Measurements from ENCODE around the gene MFSD2B. TPM values are rescaled to one million over a fixed set of nuclear protein-coding genes. Genes with fewer than 3 reads are reported as not detected.

The MFSD2B gene
- total and polyA plus RNA-seq, 7 experiments from 2014 or later = 0.22 to 0.76 TPM; not detected in 5

DNA sequence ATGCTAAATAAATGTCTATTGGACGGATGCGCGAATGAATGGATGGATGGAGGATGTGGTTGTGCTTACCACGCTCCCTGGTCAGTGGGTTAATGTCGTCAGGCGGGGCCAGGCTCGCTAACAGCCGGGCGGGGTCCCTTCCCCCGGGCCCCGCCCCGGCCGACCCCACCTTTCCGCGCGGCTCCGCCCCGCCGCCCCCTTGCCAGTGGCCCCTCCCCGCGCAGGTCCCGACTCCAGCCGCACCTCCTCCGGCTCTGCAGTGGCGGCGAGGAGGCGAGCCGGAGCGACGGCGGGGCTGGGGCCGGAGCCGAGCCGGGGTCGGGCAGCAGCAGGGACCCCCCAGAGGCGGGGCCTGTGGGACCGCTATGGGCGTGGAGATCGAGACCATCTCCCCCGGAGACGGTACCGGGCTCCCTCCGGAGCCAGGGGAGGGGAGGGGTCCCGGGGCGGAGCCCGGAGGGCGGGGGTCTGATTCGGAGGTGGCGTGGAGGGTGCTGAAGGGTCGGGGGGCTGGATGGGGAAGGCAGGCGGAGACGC lies 39.7 kb downstream of the MFSD2B start, which contains the start of gene FKBP1B:
Gene FKBP1B, plus strand, starts transcription at position 257 of the 537 bp plus-strand sequence. Its CDS starts 109 bp downstream, at position 366.
- ChIA-PET CTCF (no interaction called here), POLR2A (interaction anchor here (1.2 to 1.7 kb wide), 3 partner anchors 26 to 124 kb away, joined by 4 to 6 read pairs (median 5); partner anchors contain the start of genes ATAD2B and SF3B6)
- Mint-ChIP-seq H3K4me1 (peaks cover 17 to 38% (median 30%) of the 10 kb centered on the region in 7 donors), H3K4me3 (peak within 1 kb of the TSS in 5 of 10 donors; percentile 85 to 94 (median 89)), H3K27me3 (peaks cover 11 to 22% (median 18%) of the 10 kb centered on the region in 5 donors), H3K36me3 (peaks cover 0 to 5% (median 0%) of the 10 kb centered on the region in 5 donors), H3K27ac (peak within 1 kb of the TSS in 2 of 9 donors; percentile 50 to 52), H3K9me3 (peaks cover 0 to 2% (median 0%) of the 10 kb centered on the region in 11 donors)
- Histone ChIP-seq H3K27me3 (ENCODE audit: control insufficient read depth in 2 of 2, insufficient read depth in 2 of 2, low read length in 2 of 2) (peaks cover 0 to 8% of the 10 kb centered on the region in 2 donors), H3K4me3 (ENCODE audit: low read length) (peak within 1 kb of the TSS; percentile 47), H3K4me1 (ENCODE audit: control insufficient read depth in 2 of 2, insufficient read depth in 2 of 2, low read length in 2 of 2) (peaks cover 0 to 4% of the 10 kb centered on the region in 2 donors), H3K27ac (ENCODE audit: low read depth, low read length) (no peak within 1 kb of the TSS), H3K36me3 (ENCODE audit: control insufficient read depth in 2 of 3, insufficient read depth in 3 of 3, low read length in 3 of 3) (peaks cover 0 to 3% (median 0%) of the 10 kb centered on the region in 3 experiments), H3K9me3 (ENCODE audit: control insufficient read depth in 2 of 3, low read length in 3 of 3) (no peaks in the 10 kb centered on the region)
- DNase-seq (peak in 4 of 9 donors; percentile 1 to 72 (median 22)), ATAC-seq (no peak)
- intact Hi-C loops (cut with micrococcal nuclease) = loop anchor here in 1 of 2 donors (5.0 kb wide), 1 partner anchor 73 kb away; the partner anchor contains the start of genes FAM228B and PFN4

DNA sequence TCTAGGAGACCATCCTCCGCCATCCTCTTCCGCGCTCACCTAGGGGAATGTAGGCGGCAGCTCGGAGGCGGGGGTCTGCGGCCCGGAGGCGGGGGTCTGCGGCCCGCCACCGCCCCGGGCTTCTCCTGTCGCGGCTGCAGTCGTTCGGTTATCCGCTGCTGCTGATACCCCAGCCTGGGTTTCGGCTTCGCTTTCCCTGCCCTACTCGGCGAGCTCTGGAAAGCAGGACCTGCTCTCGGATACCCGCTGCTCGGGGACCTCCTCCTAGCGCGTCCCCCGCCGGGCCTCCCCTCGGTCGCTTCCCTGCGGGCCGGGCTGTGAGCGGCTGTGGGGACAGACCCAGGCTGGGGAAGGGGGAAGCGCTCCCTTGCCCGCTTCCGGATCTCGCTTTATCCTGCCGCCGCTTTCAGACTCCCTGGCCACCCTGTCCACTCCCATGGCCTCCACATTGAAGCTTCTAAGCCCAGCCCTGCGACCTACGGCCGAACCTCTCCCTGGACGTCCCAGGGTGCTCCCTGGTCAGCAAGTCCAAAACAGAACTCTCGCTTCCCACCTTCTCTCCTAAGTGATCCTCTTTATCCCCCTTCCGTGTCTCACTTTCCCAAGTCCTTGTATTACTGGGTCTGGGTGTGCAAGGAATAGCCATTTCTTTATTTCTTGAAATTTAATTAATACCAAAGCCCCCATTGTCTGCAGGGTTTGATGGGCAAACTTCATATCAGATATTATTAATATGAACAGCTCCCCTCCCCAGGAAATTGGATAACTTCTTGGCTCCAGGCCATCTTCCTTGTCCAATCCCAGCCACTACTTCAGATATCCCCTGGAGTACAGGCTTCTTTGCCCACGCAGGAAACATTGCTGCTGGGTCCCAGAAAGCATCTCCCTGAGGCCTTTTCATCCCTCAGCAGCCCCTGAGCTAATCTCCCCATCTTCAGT lies 40.4 kb downstream of the MFSD2B start:
- Mint-ChIP-seq H3K36me3 (peaks cover 0 to 3% (median 0%) of the 10 kb centered on the region in 5 donors), H3K9me3 (peaks cover 0 to 2% (median 0%) of the 10 kb centered on the region in 11 donors), H3K27me3 (peaks cover 12 to 24% (median 18%) of the 10 kb centered on the region in 5 donors), H3K4me1 (peaks cover 10 to 31% (median 24%) of the 10 kb centered on the region in 7 donors), H3K4me3 (peak overlapping the region in 3 of 10 donors; percentile 56 to 79 (median 64)), H3K27ac (no peak overlapping the region)
- no peak for ATAC-seq
- ChIA-PET POLR2A (interaction anchor here (1.3 to 1.7 kb wide), 4 partner anchors 15 to 125 kb away, joined by 4 to 5 read pairs (median 4); partner anchors contain the start of genes ATAD2B and SF3B6), CTCF (interaction anchor here (0.6 kb wide), 1 partner anchor 107 kb away, joined by 3 read pairs; no protein-coding TSS in a partner anchor)
- Histone ChIP-seq H3K36me3 (ENCODE audit: control insufficient read depth in 2 of 3, insufficient read depth in 3 of 3, low read length in 3 of 3) (peaks cover 0 to 3% (median 0%) of the 10 kb centered on the region in 3 experiments), H3K4me3 (ENCODE audit: low read length) (peak overlapping the region; percentile 47), H3K27ac (ENCODE audit: low read depth, low read length) (no peak overlapping the region), H3K9me3 (ENCODE audit: control insufficient read depth in 2 of 3, low read length in 3 of 3) (no peaks in the 10 kb centered on the region), H3K27me3 (ENCODE audit: control insufficient read depth in 2 of 2, insufficient read depth in 2 of 2, low read length in 2 of 2) (peaks cover 0 to 8% of the 10 kb centered on the region in 2 donors), H3K4me1 (ENCODE audit: control insufficient read depth in 2 of 2, insufficient read depth in 2 of 2, low read length in 2 of 2) (peaks cover 0 to 4% of the 10 kb centered on the region in 2 donors)
- intact Hi-C loops (cut with micrococcal nuclease) = no loop called here
- peak in 3 of 9 donors; percentile 7 to 31 (median 13) for DNase-seq

DNA sequence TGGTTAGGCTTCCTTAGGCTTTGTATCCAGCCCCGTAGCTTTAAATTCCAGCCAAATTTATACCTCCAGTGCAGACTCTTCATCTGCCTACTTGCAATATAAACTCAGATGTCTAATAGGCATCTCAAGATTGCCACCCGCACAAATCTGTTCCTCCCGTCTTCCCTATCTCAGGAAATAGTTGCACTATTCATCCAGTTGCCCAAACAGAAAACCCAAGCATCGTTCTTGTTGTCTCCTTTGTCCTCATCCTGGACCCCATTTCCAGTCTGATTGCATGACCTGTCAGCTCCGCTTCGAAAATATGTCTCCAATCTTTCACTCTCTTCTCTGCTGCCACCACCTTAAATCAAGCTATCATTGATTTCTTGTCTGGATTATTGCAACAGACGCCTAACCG lies 41.9 kb downstream of the MFSD2B start:
- POLR2A ChIA-PET = interaction anchor here (0.7 to 1.6 kb wide), 3 partner anchors 10 to 125 kb away, joined by 4 to 5 read pairs (median 4); partner anchors contain the start of genes ATAD2B and SF3B6
- no peak overlapping the region for H3K4me3 Mint-ChIP-seq

DNA sequence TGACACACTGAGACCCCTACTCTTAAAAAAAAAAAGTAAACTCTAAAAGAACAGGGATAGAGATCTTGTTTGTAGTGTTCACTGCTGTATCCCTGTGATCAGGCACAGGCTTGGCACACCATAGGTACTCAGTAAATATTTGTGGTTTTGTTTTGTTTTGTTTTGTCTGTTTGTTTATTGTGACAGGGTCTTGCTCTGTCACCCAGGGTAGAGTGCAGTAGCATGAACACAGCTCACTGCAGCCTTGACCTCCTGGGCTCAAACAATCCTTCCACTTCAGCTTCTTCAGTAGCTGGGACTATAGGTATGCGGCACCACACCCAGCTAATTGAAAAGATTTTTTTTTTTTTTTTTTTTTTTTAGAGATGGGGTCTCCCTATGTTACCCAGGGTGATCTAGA lies 43.1 kb downstream of the MFSD2B start:
- no peak overlapping the region for H3K27ac Mint-ChIP-seq
- no peaks in the 10 kb centered on the region for H3K36me3 Mint-ChIP-seq
- H3K36me3 ChIP-seq (ENCODE audit: control insufficient read depth in 2 of 3, insufficient read depth in 3 of 3, low read length in 3 of 3) = no peaks in the 10 kb centered on the region
- peaks cover 0 to 8% of the 10 kb centered on the region in 2 donors for H3K27me3 ChIP-seq (ENCODE audit: control insufficient read depth in 2 of 2, insufficient read depth in 2 of 2, low read length in 2 of 2)
- intact Hi-C loops (cut with micrococcal nuclease) = no loop called here
- H3K9me3 ChIP-seq (ENCODE audit: control insufficient read depth in 2 of 3, low read length in 3 of 3) = no peaks in the 10 kb centered on the region
- H3K4me1 Mint-ChIP-seq = peaks cover 0 to 11% (median 5%) of the 10 kb centered on the region in 7 donors
- no peaks in the 10 kb centered on the region for H3K4me1 ChIP-seq (ENCODE audit: control insufficient read depth in 2 of 2, insufficient read depth in 2 of 2, low read length in 2 of 2)
- peaks cover 9 to 21% (median 18%) of the 10 kb centered on the region in 5 donors for H3K27me3 Mint-ChIP-seq
- POLR2A ChIA-PET = interaction anchor here (0.5 to 1.6 kb wide), 3 partner anchors 14 to 498 kb away, joined by 3 to 4 read pairs (median 4); partner anchors contain the start of gene SF3B6
- ATAC-seq (no peak), DNase-seq (no peak)
- CTCF ChIA-PET = interaction anchor here (0.6 to 0.7 kb wide), 4 partner anchors 11 to 740 kb away, joined by 3 to 4 read pairs (median 3); partner anchors contain the start of genes ATAD2B, CENPO and PTRHD1
- H3K9me3 Mint-ChIP-seq = peaks cover 0 to 3% (median 0%) of the 10 kb centered on the region in 11 donors
- no peak overlapping the region for H3K4me3 Mint-ChIP-seq
- H3K27ac ChIP-seq (ENCODE audit: low read depth, low read length) = no peak overlapping the region
- H3K4me3 ChIP-seq (ENCODE audit: low read length) = no peak overlapping the region

More for the DNA sequence above, 41.9 kb downstream of the MFSD2B start:
- CTCF ChIA-PET = interaction anchor here (0.5 kb wide), 1 partner anchor 33 kb away, joined by 3 read pairs; the partner anchor contains the start of gene TP53I3
- peaks cover 0 to 2% (median 0%) of the 10 kb centered on the region in 5 donors for H3K36me3 Mint-ChIP-seq
- peaks cover 0 to 3% (median 0%) of the 10 kb centered on the region in 11 donors for H3K9me3 Mint-ChIP-seq
- Histone ChIP-seq H3K4me1 (ENCODE audit: control insufficient read depth in 2 of 2, insufficient read depth in 2 of 2, low read length in 2 of 2) (no peaks in the 10 kb centered on the region), H3K27ac (ENCODE audit: low read depth, low read length) (no peak overlapping the region), H3K9me3 (ENCODE audit: control insufficient read depth in 2 of 3, low read length in 3 of 3) (no peaks in the 10 kb centered on the region), H3K36me3 (ENCODE audit: control insufficient read depth in 2 of 3, insufficient read depth in 3 of 3, low read length in 3 of 3) (peaks cover 0 to 3% (median 0%) of the 10 kb centered on the region in 3 experiments), H3K4me3 (ENCODE audit: low read length) (no peak overlapping the region), H3K27me3 (ENCODE audit: control insufficient read depth in 2 of 2, insufficient read depth in 2 of 2, low read length in 2 of 2) (peaks cover 0 to 8% of the 10 kb centered on the region in 2 donors)
- DNase-seq (no peak), ATAC-seq (no peak)
- peaks cover 10 to 22% (median 15%) of the 10 kb centered on the region in 7 donors for H3K4me1 Mint-ChIP-seq
- intact Hi-C loops (cut with micrococcal nuclease) = no loop called here
- no peak overlapping the region for H3K27ac Mint-ChIP-seq
- H3K27me3 Mint-ChIP-seq = peaks cover 12 to 24% (median 18%) of the 10 kb centered on the region in 5 donors

DNA sequence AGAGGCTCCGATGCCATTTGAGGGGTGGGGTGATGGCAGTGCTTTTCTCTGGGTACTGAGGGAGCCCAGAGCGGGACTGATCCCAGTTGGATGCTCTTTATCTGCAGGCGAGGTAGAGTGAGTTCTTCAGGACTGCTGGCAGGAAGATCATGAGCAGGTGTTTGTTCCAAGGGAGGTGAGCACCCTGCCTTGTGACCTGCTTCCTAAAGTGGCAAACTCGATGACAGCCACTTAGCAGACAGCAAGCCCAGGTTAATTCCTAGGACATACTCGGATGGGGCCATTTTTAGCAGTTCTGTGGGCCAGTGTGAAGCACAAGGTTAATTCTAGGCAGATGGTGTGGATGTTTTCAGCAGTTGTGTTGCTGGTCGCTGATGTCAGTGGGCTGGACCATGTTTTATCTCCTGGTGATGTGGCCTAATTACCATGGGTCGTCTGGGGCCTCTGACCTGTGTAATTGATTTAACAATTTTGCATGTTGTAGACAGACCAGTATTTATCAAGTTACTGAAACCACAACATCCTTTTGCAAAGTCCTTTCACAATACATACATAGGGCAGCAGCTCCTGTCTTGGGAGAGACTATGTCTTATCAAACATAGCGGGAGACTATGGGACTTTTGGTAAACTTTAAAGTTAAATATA lies 44.6 kb downstream of the MFSD2B start:
- H3K4me3 ChIP-seq (ENCODE audit: low read length) = no peak overlapping the region
- ATAC-seq (no peak), DNase-seq (no peak)
- intact Hi-C loops (cut with micrococcal nuclease) = no loop called here
- POLR2A ChIA-PET = interaction anchor here (0.6 to 0.8 kb wide), 2 partner anchors 11 to 14 kb away, joined by 3 to 4 read pairs; no protein-coding TSS in a partner anchor
- peaks cover 4 to 15% (median 14%) of the 10 kb centered on the region in 5 donors for H3K27me3 Mint-ChIP-seq
- no peak overlapping the region for H3K4me3 Mint-ChIP-seq
- no peaks in the 10 kb centered on the region for H3K36me3 Mint-ChIP-seq
- peaks cover 0 to 3% (median 0%) of the 10 kb centered on the region in 11 donors for H3K9me3 Mint-ChIP-seq
- CTCF ChIA-PET = no interaction called here
- no peaks in the 10 kb centered on the region for H3K36me3 ChIP-seq (ENCODE audit: control insufficient read depth in 2 of 3, insufficient read depth in 3 of 3, low read length in 3 of 3)
- H3K27ac Mint-ChIP-seq = no peak overlapping the region
- H3K4me1 ChIP-seq (ENCODE audit: control insufficient read depth in 2 of 2, insufficient read depth in 2 of 2, low read length in 2 of 2) = no peaks in the 10 kb centered on the region
- peaks cover 0 to 6% (median under 1%) of the 10 kb centered on the region in 7 donors for H3K4me1 Mint-ChIP-seq
- peaks cover 0 to 4% of the 10 kb centered on the region in 2 donors for H3K27me3 ChIP-seq (ENCODE audit: control insufficient read depth in 2 of 2, insufficient read depth in 2 of 2, low read length in 2 of 2)
- H3K9me3 ChIP-seq (ENCODE audit: control insufficient read depth in 2 of 3, low read length in 3 of 3) = no peaks in the 10 kb centered on the region
- no peak overlapping the region for H3K27ac ChIP-seq (ENCODE audit: low read depth, low read length)

Measured in naive thymus-derived CD4-positive, alpha-beta T cell (primary cell).